BE2C (cell line): ENCODE results near the gene GNAS-AS1.

ENCODE experiments used
- DNase-seq: peaks from one replicate; pipeline ENCODE4 v3.0.0-alpha.2; 2020
- H3K27me3 ChIP-seq: fragments of 250-450 bp; sonication (Bioruptor Pico); 2 replicates; pipeline ENCODE4 v1.5.1; 2020; ENCODE audit warnings: mild to moderate bottlenecking
- H3K36me3 ChIP-seq: fragments of 250-450 bp; sonication (Bioruptor Pico); 2 replicates; pipeline ENCODE4 v1.5.1; 2020; ENCODE audit warnings: mild to moderate bottlenecking
- H3K4me1 ChIP-seq: fragments of 250-450 bp; sonication (Bioruptor Pico); 2 replicates; pipeline ENCODE4 v1.5.1; 2020
- H3K4me3 ChIP-seq: 2 replicates; pipeline ENCODE4 v1.5.1; 2011; ENCODE audit warnings: low read depth, low read length
- H3K9me3 ChIP-seq: fragments of 250-450 bp; sonication (Bioruptor Pico); 2 replicates; pipeline ENCODE4 v1.5.1; 2020
- TF ChIP-seq, protein P1 (sequence below): IDR thresholded peaks from 2 replicates; pipeline ENCODE4 v1.5.1; 2012; ENCODE audit warnings: mild to moderate bottlenecking, low read depth, low read length

Gene GNAS-AS1

DNA sequence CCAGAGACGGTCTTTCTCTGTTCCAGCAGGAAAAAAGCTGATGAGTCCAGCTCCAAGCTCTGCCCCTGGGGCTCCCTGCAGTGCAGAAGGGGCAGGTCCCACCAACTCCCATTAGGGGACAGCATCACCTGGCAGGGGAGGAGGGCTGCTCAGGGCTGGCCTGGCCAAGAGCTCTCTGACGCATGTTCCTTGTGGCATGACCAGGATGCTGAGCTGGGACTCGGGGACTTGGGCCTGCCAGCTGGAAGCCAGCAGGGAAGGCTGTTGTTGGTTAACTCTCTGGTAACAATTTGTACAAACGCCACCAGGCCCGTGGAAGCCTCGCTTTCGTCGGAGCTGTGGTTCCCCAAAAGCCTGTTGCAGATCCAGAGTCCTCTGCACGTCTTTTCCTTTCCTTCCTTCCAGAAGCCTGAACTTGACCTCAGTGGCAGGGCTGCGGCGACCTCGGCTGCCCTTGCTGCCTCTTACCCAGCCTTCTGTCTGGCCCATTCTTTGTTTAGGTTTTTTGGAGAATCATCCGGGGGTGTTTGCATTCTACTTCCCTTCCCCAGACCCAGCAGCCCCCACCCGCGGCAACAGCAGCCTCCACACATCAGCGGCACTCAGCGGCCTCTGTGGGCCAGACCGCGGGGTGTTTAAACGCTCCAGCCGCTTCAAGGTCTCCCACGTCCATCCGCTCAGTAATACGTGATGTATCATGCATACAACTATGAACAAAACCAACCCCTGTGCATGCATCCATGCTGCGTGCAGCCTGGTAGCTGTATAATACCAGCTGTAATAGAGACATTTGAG lies 63.3 kb downstream of the GNAS-AS1 start:
- Histone ChIP-seq H3K9me3 (no peaks in the 10 kb centered on the region), H3K27me3 (peaks cover 2% of the 10 kb centered on the region), H3K4me1 (no peaks in the 10 kb centered on the region), H3K36me3 (no peaks in the 10 kb centered on the region), H3K4me3 (no peak overlapping the region)
- TF ChIP-seq, protein P1, sequence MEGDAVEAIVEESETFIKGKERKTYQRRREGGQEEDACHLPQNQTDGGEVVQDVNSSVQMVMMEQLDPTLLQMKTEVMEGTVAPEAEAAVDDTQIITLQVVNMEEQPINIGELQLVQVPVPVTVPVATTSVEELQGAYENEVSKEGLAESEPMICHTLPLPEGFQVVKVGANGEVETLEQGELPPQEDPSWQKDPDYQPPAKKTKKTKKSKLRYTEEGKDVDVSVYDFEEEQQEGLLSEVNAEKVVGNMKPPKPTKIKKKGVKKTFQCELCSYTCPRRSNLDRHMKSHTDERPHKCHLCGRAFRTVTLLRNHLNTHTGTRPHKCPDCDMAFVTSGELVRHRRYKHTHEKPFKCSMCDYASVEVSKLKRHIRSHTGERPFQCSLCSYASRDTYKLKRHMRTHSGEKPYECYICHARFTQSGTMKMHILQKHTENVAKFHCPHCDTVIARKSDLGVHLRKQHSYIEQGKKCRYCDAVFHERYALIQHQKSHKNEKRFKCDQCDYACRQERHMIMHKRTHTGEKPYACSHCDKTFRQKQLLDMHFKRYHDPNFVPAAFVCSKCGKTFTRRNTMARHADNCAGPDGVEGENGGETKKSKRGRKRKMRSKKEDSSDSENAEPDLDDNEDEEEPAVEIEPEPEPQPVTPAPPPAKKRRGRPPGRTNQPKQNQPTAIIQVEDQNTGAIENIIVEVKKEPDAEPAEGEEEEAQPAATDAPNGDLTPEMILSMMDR, result no peak
- DNase-seq, result no peak

DNA sequence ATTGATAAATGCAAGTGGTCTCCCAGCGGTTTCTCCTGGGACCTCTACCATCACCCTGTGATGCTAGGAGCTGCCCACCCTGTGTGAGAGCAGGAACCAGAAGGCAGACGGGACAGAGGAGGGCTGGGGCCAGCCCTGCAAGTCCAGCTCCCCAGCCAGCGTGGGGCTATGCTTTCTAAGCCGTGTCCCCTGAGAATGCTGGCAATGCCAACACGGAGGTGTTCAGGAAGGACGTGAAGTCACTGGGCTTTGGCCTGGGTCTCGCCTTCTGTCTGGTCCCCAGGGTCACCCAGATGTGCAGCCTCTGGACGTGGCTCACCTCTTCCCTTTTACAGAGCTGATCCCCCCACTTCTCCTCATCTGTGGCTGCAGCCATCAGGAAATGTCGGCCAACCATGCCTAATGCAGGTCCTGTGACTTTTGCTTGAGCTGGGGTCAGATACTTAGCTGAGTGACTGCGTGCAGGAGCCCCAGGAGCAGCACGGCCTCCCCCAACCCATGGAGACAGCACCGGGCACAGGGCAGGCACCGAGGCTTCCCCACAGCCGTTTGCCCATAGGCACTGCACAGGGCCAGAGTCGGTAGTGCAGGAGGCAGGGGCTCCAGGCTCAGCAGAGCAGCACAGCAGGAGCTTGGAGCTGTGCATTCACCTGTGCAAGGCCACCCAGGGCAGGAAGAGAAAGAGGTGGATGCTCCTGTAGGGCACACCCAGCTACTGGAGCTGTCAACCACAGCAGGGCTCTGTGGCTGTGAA lies 66.2 kb downstream of the GNAS-AS1 start:
- H3K4me1 ChIP-seq, result no peaks in the 10 kb centered on the region
- no peaks in the 10 kb centered on the region for H3K36me3 ChIP-seq
- TF ChIP-seq, protein P1, result no peak
- no peak overlapping the region for H3K4me3 ChIP-seq
- no peaks in the 10 kb centered on the region for H3K9me3 ChIP-seq
- DNase-seq, result no peak
- H3K27me3 ChIP-seq, result peaks cover 2% of the 10 kb centered on the region

DNA sequence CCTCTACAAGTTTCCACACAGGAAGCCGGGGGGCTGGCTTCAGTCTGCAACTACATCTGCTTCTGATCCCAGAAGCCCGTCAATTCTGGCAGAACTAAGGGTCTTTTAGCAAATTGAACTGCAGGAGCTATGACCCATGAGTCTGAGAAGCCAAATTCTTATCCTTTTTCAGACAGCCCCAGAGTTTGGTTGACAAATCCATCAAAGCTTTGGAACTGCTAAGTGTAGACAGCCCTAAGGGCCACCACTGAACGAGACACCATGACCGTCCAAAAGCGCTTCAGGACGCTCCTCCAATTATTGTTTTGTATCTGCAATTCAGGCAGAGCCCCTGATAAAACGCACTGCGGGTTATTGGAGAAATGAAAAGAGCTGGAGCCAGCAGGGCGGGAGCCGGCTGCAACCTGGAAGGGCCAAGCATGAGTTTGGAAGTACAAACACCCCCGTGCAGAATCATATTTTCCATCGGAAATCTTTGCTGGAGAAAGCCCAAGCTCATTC lies 67.1 kb downstream of the GNAS-AS1 start:
- Histone ChIP-seq H3K27me3 (peaks cover 2% of the 10 kb centered on the region), H3K4me1 (no peaks in the 10 kb centered on the region), H3K36me3 (no peaks in the 10 kb centered on the region), H3K4me3 (no peak overlapping the region), H3K9me3 (no peaks in the 10 kb centered on the region)
- no peak for DNase-seq
- TF ChIP-seq, protein P1, result no peak

DNA sequence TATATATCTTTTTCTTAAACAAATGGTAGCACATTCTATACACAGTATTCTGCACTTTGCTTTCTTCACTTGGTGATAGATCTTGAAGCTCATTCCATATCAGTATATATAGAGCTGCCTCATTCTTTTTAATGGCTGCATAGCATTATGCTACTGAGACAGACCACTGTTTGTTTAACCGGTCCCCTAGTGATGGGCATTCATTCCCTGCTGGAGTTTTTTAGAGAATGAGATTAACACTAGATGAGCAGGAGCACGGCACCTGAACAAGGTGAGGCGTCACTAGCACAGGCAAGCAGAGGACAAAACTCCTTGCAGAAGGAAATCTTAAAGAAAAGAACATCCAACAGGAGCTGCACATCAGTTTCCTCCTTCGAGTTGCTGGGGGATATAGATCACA lies 69.6 kb downstream of the GNAS-AS1 start:
- TF ChIP-seq, protein P1, result no peak
- no peaks in the 10 kb centered on the region for H3K4me1 ChIP-seq
- DNase-seq, result no peak
- peaks cover 2% of the 10 kb centered on the region for H3K27me3 ChIP-seq
- no peaks in the 10 kb centered on the region for H3K36me3 ChIP-seq
- H3K4me3 ChIP-seq, result no peak overlapping the region
- H3K9me3 ChIP-seq, result no peaks in the 10 kb centered on the region

DNA sequence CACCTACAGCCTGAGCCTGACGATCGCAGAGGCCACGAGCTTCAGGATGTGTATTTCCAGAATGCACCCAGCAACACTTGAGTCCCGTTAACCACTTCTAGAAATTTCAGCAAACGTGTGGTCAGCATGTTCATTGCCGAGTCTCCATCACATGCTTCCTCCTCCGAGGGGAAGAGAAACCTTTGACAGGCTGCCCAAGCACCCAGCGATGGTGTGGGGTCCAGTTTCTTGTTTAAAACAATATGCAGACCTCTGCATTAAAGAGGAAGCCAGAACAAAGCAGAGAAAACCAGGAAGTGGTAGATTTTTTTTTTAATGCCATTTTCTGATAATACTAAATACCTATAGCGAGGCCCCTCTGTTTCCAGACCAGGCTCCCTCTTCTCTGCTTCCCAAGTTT lies 71.9 kb downstream of the GNAS-AS1 start:
- Histone ChIP-seq H3K4me3 (no peak overlapping the region), H3K9me3 (no peaks in the 10 kb centered on the region), H3K4me1 (no peaks in the 10 kb centered on the region), H3K36me3 (no peaks in the 10 kb centered on the region), H3K27me3 (no peaks in the 10 kb centered on the region; the same call in none of the 2 replicates)
- TF ChIP-seq, protein P1, result no peak
- no peak for DNase-seq
